GM12872 (cell line): ENCODE results near the gene MAP1LC3B.

Experiments used
- TF ChIP-seq, protein P1 (sequence below): IDR thresholded peaks from 3 replicates; pipeline ENCODE4 v1.5.1; 2011; ENCODE audit warnings: low read depth, mild to moderate bottlenecking, low read length, moderate library complexity; ENCODE audit not compliant: insufficient read depth

MAP1LC3B gene

DNA sequence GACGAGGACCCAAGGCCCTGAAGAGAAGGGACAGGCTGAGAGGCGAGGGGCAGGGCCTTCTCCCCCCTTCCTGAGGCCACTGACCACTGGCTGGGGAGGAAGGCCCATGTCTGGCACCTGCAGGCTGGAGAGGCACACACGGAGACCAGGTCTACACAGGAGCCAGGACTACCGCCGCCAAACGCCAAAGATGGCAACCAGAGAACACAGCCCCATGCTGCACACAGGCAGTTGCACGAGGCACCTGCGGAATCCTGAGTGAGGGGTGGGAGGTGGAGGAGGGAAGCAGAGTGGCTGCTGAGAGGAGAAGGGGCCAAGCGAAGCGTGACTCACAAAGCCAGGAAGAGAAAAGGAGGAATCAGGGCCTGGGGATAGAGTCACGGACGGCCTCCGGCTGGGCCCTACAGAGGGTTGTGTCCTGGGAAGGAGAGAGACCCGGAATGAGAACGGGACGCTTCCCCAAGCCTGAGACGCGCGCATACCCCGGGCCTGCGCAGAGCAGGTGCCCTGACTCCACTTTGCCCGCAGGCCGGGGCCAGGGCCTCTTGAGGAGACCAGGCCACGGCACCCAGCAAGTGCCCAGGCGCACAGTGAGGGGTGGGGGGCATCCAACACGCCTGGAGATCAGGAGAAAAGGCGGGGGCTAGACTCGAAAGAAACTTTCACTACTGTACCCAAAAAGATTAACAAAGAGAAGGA lies 46.3 kb upstream of the MAP1LC3B start:
- TF ChIP-seq, protein P1, sequence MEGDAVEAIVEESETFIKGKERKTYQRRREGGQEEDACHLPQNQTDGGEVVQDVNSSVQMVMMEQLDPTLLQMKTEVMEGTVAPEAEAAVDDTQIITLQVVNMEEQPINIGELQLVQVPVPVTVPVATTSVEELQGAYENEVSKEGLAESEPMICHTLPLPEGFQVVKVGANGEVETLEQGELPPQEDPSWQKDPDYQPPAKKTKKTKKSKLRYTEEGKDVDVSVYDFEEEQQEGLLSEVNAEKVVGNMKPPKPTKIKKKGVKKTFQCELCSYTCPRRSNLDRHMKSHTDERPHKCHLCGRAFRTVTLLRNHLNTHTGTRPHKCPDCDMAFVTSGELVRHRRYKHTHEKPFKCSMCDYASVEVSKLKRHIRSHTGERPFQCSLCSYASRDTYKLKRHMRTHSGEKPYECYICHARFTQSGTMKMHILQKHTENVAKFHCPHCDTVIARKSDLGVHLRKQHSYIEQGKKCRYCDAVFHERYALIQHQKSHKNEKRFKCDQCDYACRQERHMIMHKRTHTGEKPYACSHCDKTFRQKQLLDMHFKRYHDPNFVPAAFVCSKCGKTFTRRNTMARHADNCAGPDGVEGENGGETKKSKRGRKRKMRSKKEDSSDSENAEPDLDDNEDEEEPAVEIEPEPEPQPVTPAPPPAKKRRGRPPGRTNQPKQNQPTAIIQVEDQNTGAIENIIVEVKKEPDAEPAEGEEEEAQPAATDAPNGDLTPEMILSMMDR = no peak

DNA sequence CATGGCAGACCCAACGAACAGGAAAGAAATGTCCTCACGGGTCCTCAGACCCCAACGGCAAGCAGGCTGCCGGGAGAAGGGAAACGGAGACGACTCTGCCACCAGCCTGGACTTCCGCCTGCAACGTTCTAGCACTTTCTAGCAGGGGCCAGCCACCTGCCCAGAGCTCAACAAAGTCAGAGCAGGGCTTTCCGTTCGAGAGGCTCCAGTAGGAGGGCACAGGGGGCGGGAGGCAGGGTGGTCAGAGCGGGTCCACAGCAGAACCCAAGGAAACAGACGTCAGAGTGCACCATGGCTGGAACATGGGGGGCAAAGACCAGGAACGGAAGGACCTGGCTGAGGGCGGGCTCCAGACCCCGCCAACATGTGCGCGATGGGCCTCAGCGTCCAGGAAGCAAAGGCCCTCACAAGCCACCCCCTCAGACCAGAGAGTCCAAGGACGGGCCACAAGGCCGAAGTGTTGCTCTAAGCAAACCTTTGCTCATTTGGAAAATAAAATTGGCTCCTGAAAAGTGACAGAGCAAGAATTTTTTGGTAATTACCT lies 45.5 kb upstream of the MAP1LC3B start:
- TF ChIP-seq, protein P1 = no peak

DNA sequence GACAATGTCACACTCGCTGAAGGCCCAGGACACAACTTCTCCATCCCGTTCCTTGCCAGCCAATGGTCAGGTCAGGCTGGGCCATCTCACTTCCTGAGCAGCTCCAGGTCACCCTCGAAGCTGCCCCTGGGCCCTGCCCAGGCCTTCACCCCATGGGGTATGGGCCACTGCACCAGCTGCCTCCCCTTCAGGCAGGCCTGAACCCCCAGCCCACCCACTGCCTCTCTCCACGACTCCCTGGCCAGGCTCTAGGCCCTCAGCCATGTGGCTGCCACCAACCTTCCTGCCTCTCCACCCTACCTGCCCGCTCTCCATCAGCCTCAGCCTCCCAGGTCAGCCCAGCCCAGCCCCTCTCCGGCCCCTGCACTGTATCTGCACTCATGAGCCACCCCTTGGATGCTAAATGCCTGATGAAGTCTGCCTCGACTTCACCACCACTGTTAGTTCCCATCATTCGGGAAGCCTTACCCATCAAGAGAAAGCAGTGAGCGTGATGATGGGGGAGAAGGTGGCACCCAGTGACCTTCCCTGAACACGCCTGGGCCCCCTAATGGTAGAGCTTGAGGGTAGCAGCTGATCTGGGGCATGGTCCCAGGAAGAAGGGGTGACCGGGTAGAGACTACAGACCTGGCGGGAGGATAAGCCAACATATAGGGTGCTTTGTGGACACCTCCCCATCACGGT lies 44.1 kb upstream of the MAP1LC3B start:
- TF ChIP-seq, protein P1 = peak; percentile 33; the same call in 2 of the 3 replicates

DNA sequence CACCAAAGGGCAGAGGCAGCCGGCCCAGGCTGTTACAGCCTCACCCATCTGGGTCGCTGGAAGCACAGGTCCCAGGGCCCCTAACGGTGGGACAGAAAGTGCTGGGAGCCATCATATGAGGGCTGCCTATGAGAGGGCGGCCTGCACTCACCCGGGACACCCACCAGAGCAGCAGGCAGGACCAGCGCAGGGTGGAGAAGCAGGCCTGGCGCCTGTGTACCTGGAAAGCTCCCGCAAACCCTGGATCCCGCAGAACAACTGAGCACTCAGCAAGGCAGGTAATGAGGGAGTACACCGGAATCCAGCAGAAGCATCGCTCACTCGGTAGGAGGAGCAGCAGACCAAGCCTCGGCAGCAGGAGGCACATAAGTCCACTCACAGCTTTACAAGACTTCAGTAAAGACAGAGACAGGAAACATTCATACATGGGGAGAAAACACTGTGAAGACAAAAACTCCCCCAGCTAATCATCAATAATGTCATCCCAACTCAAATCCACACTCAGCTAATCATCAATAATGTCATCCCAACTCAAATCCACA lies 43.4 kb upstream of the MAP1LC3B start:
- TF ChIP-seq, protein P1 = no peak

DNA sequence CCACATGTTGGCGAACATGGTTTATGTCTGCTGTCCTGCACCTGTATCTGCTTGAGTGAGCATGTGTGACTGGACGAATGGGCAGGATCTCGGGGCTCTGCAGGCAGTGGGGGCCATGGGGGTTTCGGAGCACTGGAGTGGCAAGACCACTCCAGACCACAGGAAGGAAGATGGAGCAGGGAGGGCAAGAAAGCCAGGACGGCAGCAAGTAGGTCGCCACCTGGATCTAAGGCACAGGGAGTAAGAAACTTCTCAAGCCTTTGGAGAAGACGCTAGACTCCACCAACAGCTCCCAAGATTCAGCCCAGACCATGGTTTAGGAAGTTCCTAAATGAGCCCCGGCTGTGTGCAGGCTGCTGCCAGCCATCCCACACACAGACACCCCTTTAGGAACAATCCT lies 42.1 kb upstream of the MAP1LC3B start:
- TF ChIP-seq, protein P1 = no peak

DNA sequence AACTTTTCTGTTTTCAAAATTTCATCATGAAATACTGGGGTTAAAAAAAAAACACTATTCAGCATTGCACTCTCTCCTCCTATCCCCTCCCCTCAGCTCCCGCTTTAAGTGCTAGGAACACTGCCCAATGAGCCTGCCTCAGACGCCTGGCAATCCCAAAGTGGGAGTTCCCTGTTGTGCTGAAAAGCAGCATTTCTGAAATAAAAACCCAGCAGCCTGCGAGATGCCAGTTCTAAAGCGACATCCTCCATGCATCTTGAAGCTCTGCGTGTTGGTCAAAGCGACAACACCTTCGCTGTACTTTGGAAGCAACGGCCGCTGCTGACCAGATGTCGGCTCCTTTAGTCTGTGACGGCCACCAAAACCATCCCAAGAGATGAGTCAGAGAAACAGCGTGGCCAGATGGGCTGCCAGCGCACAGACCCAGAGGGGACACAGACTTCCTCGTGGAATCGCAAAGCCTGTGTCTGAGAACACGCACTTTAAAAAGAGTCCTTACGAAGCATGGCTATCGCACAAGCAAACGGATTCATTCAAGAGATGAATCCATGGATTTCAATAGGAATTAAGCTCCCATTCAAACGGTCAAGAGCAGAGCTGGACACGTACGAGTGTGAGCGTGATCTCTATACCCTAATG lies 41.3 kb upstream of the MAP1LC3B start:
- TF ChIP-seq, protein P1 = no peak

DNA sequence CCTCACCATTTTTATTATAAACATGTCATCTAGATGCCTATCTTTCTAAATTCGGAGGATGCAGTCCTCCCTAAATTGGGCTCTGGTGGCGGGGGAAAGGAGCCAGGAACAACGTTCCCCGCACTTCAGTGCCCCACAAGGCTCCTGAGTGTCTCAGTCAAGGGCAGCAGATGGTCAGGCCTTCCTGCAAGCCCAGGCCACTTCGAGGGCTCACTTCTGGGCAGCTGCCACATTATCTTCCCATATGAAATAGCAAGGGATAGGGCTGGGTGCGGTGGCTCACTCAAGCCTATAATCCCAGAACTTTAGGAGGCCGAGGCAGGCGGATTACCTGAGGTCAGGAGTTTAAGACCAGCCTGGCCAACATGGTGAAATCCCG lies 40.8 kb upstream of the MAP1LC3B start:
- TF ChIP-seq, protein P1 = no peak
